Measurements from ENCODE around the gene SLC25A23. TPM values are rescaled to one million over a fixed set of nuclear protein-coding genes. Genes with fewer than 3 reads are reported as not detected.

SLC25A23 gene
- total RNA-seq, 1 experiment from 2014 or later = 42.9 TPM

DNA sequence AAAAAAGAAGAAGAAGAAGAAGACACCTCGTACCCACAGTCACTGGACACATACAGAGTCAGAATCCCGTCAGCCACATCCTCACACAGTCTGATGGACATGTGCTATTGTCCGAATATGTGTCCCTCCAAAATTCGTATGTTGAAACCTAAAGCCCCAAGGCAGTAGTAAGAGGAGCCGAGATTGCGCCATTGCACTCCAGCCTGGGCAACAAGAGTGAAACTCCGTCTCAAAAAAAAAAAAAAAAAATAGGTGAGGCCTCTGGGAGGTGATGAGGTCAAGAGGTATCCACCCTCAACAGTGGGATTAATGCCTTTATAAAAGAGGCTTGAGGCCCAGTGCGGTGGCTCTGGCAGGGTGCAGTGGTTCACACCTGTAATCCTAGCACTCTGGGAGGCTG lies 24.6 kb upstream of the SLC25A23 start:
- no peaks in the 10 kb centered on the region for H3K9me3 Mint-ChIP-seq
- H3K36me3 Mint-ChIP-seq (ENCODE audit: insufficient read depth in 1 of 3, low read depth in 3 of 3) = no peaks in the 10 kb centered on the region
- Histone ChIP-seq H3K23ac (ENCODE audit: insufficient read length, low read depth, low read length) (no peak overlapping the region), H3T11ph (ENCODE audit: low read length) (no peak overlapping the region), H2BK120ac (ENCODE audit: low read depth, low read length, poor library complexity, severe bottlenecking) (no peak overlapping the region), H4K8ac (replicated peaks; ENCODE audit: insufficient read length, low read depth, low read length) (no peak overlapping the region), H3K9ac (ENCODE audit: extremely low read depth, insufficient read length, low read length) (no peak overlapping the region), H3K14ac (ENCODE audit: insufficient read depth, low read length) (no peak overlapping the region), H3K4ac (ENCODE audit: low read depth, low read length) (no peak overlapping the region), H2AK5ac (ENCODE audit: insufficient read length, low read length) (no peak overlapping the region), H3K4me2 (ENCODE audit: insufficient read depth, insufficient read length, low read length) (no peak overlapping the region), H4K20me1 (ENCODE audit: control insufficient read depth, insufficient read depth, insufficient read length) (no peaks in the 10 kb centered on the region), H2BK15ac (ENCODE audit: low read depth, low read length) (no peak overlapping the region), H3K79me2 (ENCODE audit: insufficient read depth, low read length) (no peaks in the 10 kb centered on the region), H4K5ac (ENCODE audit: insufficient read length, low read depth, low read length) (no peak overlapping the region), H2BK20ac (ENCODE audit: low read depth, low read length, poor library complexity, severe bottlenecking) (no peak overlapping the region), H2AFZ (ENCODE audit: low read length) (no peak overlapping the region), H3K9me3 (ENCODE audit: control insufficient read depth, low read depth, low read length) (no peaks in the 10 kb centered on the region), H3K27me3 (ENCODE audit: insufficient read depth, low read length) (no peaks in the 10 kb centered on the region), H3K4me1 (ENCODE audit: insufficient read depth, low read length) (no peaks in the 10 kb centered on the region), H3K79me1 (ENCODE audit: insufficient read depth, low read depth, low read length, poor library complexity, severe bottlenecking) (no peaks in the 10 kb centered on the region), H4K91ac (ENCODE audit: insufficient read length, low read depth, low read length) (no peak overlapping the region), H3K27ac (ENCODE audit: insufficient read length, low read depth, low read length) (no peak overlapping the region), H2BK12ac (ENCODE audit: insufficient read length, low read depth, low read length) (no peak overlapping the region), H3K23me2 (ENCODE audit: insufficient read length, low read depth, low read length, poor library complexity, severe bottlenecking) (no peaks in the 10 kb centered on the region), H3K18ac (ENCODE audit: insufficient read length, low read depth, low read length) (no peak overlapping the region), H2BK5ac (ENCODE audit: insufficient read length, low read length) (no peak overlapping the region), H3K56ac (ENCODE audit: insufficient read length, low read depth, low read length) (no peak overlapping the region)
- H3K27ac Mint-ChIP-seq = no peak overlapping the region
- no CpG with 5 or more reads among the region's 8 CpGs for WGBS (ENCODE audit: extremely low coverage, insufficient read length, low lambda C conversion rate)
- H3K4me1 Mint-ChIP-seq = peaks cover 9 to 15% of the 10 kb centered on the region in 2 experiments
- no peak overlapping the region for H3K4me3 Mint-ChIP-seq
- DNase-seq = no peak
- peaks cover 8% of the 10 kb centered on the region for H3K27me3 Mint-ChIP-seq (ENCODE audit: low read depth)
- TF ChIP-seq, protein P1, sequence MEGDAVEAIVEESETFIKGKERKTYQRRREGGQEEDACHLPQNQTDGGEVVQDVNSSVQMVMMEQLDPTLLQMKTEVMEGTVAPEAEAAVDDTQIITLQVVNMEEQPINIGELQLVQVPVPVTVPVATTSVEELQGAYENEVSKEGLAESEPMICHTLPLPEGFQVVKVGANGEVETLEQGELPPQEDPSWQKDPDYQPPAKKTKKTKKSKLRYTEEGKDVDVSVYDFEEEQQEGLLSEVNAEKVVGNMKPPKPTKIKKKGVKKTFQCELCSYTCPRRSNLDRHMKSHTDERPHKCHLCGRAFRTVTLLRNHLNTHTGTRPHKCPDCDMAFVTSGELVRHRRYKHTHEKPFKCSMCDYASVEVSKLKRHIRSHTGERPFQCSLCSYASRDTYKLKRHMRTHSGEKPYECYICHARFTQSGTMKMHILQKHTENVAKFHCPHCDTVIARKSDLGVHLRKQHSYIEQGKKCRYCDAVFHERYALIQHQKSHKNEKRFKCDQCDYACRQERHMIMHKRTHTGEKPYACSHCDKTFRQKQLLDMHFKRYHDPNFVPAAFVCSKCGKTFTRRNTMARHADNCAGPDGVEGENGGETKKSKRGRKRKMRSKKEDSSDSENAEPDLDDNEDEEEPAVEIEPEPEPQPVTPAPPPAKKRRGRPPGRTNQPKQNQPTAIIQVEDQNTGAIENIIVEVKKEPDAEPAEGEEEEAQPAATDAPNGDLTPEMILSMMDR (conservative IDR thresholded peaks at IDR 0.05) = no peak

Measured in H9 (cell line).